ENCODE results near the gene CHCHD3. TPM values are rescaled to one million over a fixed set of nuclear protein-coding genes. Genes with fewer than 3 reads are reported as not detected.

CHCHD3 gene
- total RNA-seq, 1 donor from 2014 or later, result 75.5 TPM

DNA sequence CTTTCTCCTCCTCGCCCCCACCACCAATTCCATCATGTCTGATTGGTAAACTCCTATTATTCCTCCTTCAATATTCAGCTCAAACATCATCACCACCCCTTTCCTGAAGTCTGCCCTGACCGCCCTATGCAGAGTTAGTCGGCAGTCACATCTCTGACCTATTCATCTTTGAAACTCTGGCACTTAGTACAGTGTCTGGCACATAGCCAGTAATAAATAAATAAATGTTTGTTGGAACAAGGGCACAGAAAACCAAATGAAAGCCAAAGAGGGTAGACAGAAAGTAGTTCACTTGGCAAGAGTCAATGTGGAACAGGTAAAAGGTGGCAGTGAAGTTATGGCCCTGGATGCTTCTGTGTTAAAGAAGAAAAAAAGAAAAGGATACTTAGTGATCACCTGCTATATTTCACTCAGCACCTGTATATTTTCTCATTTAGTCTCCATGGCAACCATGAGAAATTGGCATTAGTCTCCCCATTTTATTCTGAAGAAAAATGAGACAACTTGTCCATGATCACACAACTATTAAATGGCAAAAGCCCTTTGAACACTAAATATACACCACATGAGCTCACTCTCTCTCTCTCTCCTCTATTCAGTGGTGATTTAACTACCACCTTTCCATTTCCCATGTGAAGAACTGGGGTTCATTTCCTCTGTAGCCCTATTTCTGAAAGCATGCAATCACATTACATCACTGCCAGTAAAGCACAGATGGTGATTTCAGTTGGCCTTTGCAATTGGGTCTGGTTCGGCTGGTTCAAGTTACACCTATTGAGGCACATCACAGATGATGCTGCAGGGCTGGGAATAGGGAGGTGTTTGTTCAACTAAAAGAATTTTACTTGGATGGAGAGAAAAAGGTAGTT lies 25.3 kb downstream of the CHCHD3 start:
- H3K4me3 ChIP-seq (ENCODE audit: low read depth, low read length), result no peak overlapping the region
- DNase-seq (ENCODE audit: low read depth), result no peak
- TF ChIP-seq, protein P1, sequence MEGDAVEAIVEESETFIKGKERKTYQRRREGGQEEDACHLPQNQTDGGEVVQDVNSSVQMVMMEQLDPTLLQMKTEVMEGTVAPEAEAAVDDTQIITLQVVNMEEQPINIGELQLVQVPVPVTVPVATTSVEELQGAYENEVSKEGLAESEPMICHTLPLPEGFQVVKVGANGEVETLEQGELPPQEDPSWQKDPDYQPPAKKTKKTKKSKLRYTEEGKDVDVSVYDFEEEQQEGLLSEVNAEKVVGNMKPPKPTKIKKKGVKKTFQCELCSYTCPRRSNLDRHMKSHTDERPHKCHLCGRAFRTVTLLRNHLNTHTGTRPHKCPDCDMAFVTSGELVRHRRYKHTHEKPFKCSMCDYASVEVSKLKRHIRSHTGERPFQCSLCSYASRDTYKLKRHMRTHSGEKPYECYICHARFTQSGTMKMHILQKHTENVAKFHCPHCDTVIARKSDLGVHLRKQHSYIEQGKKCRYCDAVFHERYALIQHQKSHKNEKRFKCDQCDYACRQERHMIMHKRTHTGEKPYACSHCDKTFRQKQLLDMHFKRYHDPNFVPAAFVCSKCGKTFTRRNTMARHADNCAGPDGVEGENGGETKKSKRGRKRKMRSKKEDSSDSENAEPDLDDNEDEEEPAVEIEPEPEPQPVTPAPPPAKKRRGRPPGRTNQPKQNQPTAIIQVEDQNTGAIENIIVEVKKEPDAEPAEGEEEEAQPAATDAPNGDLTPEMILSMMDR (conservative IDR thresholded peaks at IDR 0.05; ENCODE audit: low read depth, low read length), result no peak

DNA sequence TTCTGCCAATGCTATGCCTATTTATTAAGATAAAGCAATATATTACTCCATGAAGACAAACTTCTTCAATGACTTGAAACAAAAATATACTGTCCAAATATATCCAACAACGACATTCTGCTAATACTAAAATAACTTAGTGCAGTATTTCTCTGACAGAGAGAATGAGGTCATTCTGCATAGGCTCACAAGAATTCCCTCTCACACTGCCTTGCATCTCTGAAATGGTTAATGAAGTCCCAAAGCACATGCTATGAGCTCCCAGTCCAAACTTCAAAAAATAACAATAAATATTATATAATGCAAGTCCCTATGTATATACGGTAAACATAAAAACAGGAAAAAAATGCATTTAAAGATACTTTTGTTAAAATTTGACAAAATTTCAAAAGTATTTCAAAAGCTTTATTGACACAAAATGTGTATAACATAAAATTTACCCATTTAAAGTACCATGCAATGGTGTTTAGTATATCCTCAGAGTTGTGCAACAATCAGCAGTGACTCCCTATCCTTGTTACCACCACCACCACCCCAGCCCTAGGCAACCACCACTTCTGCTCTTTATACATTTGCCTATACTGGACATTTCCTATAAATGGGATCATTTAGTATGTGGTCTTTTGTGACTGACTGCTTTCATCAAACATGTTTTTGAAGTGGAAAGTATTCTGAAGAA lies 27.6 kb downstream of the CHCHD3 start:
- H3K4me3 ChIP-seq (ENCODE audit: low read depth, low read length), result no peak overlapping the region
- no peak for DNase-seq (ENCODE audit: low read depth)
- TF ChIP-seq, protein P1 (conservative IDR thresholded peaks at IDR 0.05; ENCODE audit: low read depth, low read length), result no peak

DNA sequence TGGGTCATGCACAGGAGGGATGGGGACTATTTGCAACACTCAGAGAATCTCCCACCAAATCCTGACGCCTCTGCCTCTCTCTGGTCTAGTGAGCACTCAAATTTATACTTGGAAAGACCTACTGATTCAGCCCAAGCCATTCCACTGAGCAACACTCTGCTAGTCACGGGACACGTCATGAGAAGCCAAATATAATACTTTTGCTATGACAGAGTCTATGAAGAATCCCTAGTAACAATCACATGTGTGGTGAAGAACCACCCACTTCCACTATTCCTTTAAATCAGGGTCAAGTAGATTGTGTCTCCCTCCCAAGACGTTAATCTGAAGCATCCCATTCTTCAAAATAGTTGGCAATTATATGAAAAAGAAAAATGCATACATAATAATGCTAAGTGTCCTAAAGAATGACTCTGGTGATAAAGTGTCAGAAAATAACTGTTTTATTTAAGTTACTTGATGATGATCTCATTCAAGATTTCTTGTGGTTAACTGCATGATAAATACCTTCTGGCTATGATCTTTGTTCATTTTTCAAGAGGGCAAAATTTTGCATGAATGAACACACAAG lies 28.5 kb downstream of the CHCHD3 start:
- DNase-seq (ENCODE audit: low read depth), result peak; percentile 99
- no peak overlapping the region for H3K4me3 ChIP-seq (ENCODE audit: low read depth, low read length)
- TF ChIP-seq, protein P1 (conservative IDR thresholded peaks at IDR 0.05; ENCODE audit: low read depth, low read length), result no peak

DNA sequence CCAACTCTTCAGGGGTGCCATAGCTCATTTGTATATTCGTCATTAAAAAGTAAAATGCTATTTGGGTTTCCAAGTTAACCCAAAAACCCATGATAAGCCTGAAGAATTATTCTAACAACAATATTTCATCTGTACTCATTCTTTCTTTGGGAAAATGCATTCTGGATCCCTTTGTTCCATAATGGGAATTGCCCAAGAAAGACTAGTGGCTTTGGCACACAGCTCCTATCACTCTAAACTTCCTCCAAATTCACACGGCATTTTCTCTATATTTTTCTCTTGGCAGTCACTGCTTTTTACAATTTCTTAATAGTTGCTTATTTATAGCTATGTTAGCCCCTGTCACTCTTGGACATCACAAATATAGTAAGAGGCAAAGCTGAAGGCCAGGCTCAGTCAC lies 29.1 kb downstream of the CHCHD3 start:
- TF ChIP-seq, protein P1 (conservative IDR thresholded peaks at IDR 0.05; ENCODE audit: low read depth, low read length), result no peak

DNA sequence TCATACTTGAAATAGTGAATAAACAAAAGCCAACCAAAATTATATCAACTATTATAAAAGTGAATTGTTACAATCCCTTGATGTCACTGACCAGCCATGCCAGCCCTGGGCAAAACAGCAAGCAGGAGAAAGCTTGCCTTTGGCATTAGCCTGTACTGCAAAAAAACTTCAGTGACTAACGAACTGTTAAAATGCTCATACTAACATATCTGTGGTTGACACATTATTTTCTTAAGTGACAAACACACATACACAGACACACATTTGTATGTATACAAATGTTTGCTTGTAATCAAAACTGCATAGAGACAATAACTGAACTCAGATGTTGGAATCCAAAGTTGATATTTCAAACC lies 29.5 kb downstream of the CHCHD3 start:
- no peak for DNase-seq (ENCODE audit: low read depth)
- TF ChIP-seq, protein P1 (conservative IDR thresholded peaks at IDR 0.05; ENCODE audit: low read depth, low read length), result no peak
- no peak overlapping the region for H3K4me3 ChIP-seq (ENCODE audit: low read depth, low read length)

More for the DNA sequence above, 29.1 kb downstream of the CHCHD3 start:
- no peak for DNase-seq (ENCODE audit: low read depth)
- H3K4me3 ChIP-seq (ENCODE audit: low read depth, low read length), result no peak overlapping the region

DNA sequence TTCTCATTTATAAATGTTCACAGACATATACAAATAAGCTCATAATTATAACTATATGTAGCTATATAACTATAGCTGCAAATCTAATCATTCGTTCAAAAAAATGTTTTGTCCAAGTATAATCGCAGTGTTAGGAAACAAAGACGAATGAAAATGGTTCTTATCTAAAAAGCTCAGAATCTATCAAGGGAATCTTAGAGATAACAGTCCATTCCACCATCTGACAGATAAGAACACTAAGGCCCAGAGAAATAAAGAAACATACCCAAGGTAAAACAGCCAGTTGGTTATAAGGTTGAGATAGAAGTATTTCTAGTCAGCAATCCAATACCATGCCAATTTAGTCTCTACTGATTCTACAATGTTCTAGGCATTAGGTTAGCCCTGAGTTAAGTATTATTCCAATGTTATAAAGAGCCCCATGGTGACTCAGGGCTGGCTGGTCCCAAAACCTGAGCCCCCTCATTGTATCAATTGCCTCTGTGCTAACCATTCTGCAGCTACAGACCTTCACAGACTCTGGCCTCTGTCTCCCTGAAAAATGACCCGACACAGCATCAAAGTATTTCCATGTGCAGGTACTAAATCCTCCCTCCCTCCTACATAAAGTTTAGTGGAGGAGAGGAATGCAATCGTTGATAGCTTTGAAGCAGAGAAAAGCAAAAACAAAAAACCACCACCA lies 30.0 kb downstream of the CHCHD3 start:
- no peak overlapping the region for H3K4me3 ChIP-seq (ENCODE audit: low read depth, low read length)
- no peak for DNase-seq (ENCODE audit: low read depth)
- TF ChIP-seq, protein P1 (conservative IDR thresholded peaks at IDR 0.05; ENCODE audit: low read depth, low read length), result no peak
